DMS114 treated with DMSO at 0.1 percent for 48 hours (cell line): ENCODE measurements around the gene ILKAP.
"Not testable (repeated sequence)": the region's sequence is repeated elsewhere in the genome, so short reads cannot be mapped to it uniquely, and the experiment has no call there.

ENCODE experiments used
- DNase-seq: peaks from one replicate; lab custom pipeline; 2025; ENCODE audit not compliant: unreplicated experiment; lab: John Stamatoyannopoulos, UW

The ILKAP gene

DNA sequence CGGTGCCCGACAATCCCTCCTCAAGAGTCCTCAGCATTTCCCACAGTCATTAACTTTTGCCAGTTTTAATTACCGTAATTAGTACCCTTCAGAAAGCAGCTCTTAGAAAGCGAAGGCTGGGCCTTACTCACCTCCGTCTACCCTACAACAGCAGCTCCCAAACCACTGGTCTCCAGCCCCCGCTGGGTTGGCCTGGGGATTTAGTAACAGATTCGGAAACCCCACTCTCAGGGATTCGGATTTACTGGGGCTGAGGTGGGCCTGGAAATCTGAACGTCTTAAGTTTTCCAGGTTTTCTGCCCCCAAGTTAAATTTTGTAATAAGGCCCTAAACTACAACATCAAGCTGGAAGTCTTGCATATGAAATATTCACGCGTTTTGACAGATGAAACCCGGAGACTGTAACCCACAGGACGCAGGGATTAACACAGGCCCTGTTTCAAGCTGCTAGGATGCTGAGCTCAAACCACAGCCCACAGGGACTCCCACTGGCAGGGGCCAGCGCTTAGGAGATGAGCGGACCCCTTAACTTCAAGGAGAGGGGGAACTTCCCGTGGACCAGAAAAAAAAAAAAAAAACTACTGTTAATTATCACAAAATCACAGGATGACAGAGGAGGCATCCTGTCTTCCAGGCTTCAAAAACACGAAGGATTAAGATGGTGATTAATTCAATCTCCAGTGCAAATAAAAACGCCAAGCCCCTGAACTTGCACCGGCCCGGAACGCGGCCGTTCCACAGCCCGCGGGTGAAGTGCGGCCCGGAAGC is 985 bp downstream of the ILKAP start:
- DNase-seq = no peak

- DNase-seq = no peak
These were observed 13.1 kb downstream of the ILKAP start for GRCh38 chr2:238190445-238190844.

DNA sequence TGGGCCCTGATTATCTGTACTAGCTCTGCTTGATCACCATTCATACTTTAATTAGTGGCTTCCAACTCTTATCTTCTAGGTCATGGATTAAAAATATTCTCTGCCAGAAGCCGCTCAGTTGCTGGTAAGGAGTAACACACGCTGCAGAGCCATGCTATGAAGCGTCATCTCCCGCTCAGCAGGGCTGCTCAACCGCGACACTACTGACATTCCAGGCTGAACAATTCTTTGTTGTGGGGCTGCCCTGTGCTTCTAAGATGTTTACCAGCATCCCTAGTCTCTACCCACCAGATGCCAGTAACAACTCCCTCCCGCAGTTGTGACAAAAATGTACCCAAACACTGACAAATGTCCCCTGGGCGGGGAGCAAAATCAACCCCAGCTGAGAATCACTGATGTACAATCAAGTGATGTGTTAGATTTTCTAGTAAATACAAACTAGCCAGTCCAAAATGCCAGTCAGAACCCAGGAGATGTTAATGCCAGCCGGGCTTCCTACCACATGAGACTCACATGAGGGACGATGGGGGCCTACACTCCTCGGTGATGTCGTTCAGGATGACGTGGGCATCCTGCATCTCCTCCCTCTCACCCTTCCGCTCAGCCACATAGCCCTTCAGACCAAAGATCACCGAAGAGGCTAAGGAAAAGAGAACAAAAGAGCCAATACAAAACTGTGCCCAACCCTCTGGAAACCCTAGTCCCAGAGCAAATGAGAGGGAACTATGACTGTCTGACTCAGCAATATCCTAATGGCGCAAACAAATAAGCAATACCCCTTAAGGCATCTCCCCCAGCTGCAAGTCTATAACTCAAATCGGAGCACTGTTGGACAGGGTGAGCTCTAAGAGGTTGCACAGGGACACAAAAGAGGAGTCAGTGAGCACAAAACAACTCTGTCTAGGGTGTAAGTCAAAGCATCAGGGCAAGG is 15.6 kb downstream of the ILKAP start:
- no peak for DNase-seq

DNA sequence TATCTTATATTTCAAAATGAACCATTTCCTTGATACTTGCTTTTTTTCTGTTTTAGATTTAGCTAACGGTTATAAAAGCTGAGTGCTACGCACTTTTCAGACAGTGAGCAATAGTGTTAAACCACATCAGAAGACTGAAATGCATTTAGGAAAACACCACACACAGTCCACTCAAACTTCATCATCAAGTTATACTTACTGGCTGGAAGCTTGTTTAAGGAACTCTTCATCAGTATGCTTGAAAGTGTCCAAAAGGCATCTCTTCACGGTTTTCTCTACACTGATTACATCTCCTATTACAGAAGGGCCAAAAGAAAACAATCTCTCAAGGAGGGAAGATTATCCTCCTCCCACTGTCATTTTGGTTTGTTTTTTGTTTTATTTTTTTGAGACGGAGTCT is 19.7 kb downstream of the ILKAP start:
- DNase-seq = no peak

- DNase-seq = no peak
These were observed 21.1 kb downstream of the ILKAP start for GRCh38 chr2:238182362-238182761.

DNA sequence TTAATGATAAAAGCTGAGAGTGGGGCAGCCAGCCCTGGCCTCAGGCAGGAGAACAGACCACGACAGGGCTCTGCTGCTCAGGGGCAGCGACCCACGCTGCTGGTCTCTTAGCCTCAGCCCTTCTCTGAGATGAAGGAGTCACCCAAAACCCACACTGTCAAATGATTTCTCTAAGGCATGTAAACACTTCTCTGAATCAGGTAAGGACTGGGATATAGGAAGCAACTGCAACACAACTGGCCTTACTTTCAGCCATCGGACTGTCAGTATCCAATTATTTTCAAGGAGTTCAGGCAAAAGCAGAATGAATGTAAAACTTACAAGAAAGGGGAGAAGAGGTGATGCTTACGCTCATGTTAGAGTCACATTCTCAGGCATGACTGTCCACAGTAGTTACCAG is 22.9 kb downstream of the ILKAP start:
- DNase-seq = no peak

GRCh38 chr2:238176613-238177012 is 26.9 kb downstream of the ILKAP start:
- DNase-seq = no peak

GRCh38 chr2:238174701-238175100 is 28.8 kb downstream of the ILKAP start:
- DNase-seq = no peak

DNA sequence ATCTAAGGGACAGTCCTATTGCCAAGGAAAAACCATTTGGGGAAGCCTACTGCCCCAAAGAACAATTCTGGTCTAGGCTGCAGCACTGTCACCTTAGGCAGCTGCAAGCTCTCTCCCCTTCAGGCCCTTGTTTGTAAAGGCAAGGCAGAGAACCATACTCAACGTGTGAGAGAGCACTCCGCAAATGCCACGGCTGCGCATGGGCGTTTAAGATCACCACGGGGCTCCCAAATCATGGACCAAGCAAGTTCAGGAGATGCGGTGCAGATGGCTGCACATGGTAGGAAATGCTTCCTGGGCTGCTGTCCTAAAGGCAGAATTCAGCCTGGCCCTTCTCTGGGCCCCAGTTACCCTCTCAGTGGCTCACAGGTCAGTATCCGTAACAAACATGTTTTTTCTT is 29.2 kb downstream of the ILKAP start:
- DNase-seq = no peak

DNA sequence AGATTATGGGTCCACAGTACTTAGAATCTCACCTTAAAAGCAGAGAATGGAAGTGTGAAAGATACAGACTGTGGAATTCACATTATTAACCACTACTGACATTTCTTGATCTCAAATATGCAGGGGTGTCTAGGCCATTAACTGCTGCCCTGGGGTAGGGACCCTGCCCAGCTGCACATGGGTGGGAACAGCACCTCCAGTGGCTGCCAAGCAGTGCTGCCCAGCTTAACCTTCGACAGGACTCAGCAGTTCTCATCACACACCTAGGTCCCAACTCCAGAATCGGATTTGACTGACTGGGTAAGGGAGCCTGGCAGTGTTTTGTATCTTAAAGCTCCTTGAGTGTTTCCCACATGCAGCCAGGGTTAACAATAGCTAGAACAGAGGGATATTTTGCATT is 29.8 kb downstream of the ILKAP start:
- DNase-seq = no peak

GRCh38 chr2:238172439-238172838 is 31.1 kb downstream of the ILKAP start:
- DNase-seq = no peak

GRCh38 chr2:238171575-238172187 is 31.8 kb downstream of the ILKAP start:
- no peak for DNase-seq

DNA sequence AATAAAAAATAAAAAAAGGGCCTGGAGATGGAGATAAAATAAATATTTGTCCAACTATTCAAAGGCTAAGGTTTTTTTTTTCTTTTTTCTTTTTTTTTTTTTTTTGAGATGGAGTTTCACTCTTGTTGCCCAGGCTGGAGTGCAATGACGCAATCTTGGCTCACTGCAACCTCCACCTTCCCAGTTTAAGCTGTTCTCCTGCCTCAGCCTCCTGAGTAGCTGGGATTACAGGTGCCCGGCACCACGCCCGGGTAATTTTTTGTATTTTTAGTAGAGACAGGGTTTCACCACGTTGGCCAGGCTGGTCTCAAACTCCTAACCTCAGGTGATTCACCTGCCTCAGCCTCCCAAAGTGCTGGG is 32.4 kb downstream of the ILKAP start:
- DNase-seq = not testable (repeated sequence)

DNA sequence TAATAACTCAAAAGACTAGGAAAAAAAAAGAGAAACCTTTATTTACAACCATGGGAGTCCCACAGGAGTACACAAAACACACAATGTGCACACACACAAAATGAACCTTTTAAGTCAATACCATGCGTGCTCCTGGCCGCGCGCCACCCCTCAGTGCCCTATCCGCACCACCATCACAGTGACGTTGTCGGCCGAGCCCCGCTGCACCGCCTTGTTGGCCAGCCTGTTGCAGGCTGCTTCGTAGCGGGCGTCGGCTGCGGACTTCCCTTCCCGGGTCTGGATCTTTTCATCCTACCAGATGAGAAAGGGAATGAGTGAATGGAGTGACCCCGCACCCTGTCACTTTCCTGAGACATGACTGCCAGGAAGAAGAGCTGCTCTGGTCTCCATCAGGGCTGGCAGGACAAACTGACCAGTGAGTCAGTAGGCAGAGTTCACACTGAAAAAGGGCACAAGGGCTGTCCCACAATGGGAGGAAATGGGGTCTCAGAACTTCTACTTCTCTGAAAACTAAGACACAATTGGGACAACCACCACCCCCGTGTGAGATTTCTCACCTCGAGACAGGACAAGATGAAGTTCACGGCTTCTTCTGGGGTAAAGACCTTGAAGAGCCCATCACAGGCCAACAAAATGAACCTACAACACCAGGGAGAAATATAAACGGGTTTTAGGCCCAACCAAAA is 33.0 kb downstream of the ILKAP start:
- DNase-seq = no peak

GRCh38 chr2:238169708-238170251 is 33.7 kb downstream of the ILKAP start:
- DNase-seq = no peak

GRCh38 chr2:238169048-238169707 is 34.3 kb downstream of the ILKAP start:
- no peak for DNase-seq

- no peak for DNase-seq
These were observed 35.1 kb downstream of the ILKAP start for GRCh38 chr2:238168196-238169047.

DNA sequence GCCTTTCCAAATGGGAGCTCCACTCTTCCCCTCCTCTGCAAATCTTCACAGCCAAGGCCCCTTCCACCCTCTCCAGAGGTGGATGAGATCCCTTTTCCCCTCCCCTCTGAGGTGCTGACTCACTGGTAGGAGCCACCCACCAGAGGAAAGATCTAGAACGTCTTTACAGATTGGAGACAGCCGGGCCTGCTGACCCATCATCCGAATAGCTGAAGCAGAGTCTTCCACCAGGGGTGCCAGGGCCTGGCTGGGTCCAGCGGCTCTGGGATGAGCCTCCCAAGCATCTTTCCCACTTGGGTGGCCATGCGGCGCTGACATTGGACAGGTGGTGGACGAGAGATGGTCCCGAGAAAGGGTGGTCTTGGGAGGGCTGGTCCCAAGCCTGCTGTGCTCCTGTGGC is 35.7 kb downstream of the ILKAP start:
- no peak for DNase-seq

GRCh38 chr2:238167344-238167715 is 36.2 kb downstream of the ILKAP start:
- no peak for DNase-seq
